Measurements from ENCODE around the gene ST3GAL6. TPM values are rescaled to one million over a fixed set of nuclear protein-coding genes. Genes with fewer than 3 reads are reported as not detected.
A peak's percentile ranks its signal among the peaks of the same experiment; 100 is the strongest.

ST3GAL6 gene
- total and polyA plus RNA-seq, 10 of the 15 experiments (the other 5 are each of a cell fraction or from before 2014, with no cell fraction given): 19.5 to 41.2 (median 37.4) TPM

- TF ChIP-seq CEBPB (IDR thresholded peaks at IDR 0.05; ENCODE audit: borderline replicate concordance in 1 of 2, low read depth in 2 of 2, low read length in 2 of 2): no peak
- no peak for TF ChIP-seq TCF7 (IDR thresholded peaks at IDR 0.05; ENCODE audit: borderline replicate concordance)
- no peak for TF ChIP-seq RELB (IDR thresholded peaks at IDR 0.05; ENCODE audit: low read depth)
- no peak for TF ChIP-seq MYB (IDR thresholded peaks at IDR 0.05; ENCODE audit: borderline replicate concordance, low read depth, low read length)
- TF ChIP-seq, protein P1, sequence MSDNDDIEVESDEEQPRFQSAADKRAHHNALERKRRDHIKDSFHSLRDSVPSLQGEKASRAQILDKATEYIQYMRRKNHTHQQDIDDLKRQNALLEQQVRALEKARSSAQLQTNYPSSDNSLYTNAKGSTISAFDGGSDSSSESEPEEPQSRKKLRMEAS (IDR thresholded peaks at IDR 0.05; ENCODE audit: low read depth, low read length): no peak
- TF ChIP-seq PML (IDR thresholded peaks at IDR 0.05; ENCODE audit: low read length): no peak
Measured at GRCh38 chr3:98784666-98785600, 21.8 kb downstream of the ST3GAL6 start (continued).

DNA sequence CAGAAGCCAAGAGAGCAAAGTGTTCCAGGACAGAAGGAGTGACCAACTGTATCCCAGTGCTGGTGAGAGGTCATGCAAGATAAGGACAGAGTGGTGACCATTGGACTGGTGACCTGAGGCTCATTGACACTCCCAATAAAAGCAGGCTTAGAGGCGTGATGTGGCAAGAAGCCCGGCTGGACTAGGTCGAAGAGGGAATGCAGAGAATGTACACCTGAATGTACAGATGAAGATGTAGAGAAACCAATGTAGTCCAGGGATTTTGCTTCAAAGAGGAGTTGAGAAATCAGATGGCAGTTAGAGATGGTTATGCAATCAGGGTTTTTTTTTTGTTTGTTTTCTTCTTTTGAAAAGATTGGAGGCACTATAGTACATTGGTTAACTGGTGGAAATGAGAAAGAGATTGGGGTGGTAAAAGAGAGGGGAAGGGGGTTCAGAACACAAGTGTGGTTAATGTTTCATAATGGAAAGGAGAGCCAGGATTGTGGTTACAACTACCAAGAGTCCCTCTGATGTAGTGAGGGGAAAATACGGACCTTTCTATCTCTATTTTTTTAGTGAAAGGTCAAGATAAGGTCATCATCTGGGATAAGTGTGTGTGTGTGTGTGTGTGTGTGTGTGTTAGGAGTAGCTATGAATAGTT lies 23.3 kb downstream of the ST3GAL6 start:
- intact Hi-C loops (cut with micrococcal nuclease; ENCODE audit: unreplicated experiment) (no loop called here), in situ Hi-C loops (cut with MboI) (no loop called here)
- Histone ChIP-seq H2AFZ (ENCODE audit: control insufficient read depth, low read depth, low read length) (no peak overlapping the region), H3K27ac (ENCODE audit: control insufficient read depth, insufficient read depth) (no peak overlapping the region), H4K20me1 (ENCODE audit: control insufficient read depth, insufficient read depth) (no peaks in the 10 kb centered on the region), H3K79me2 (ENCODE audit: control insufficient read depth, insufficient read depth, low read length) (no peaks in the 10 kb centered on the region), H3K9me3 (replicated peaks; ENCODE audit: control insufficient read depth, insufficient read depth, low read length) (no peaks in the 10 kb centered on the region), H3K4me3 (no peak overlapping the region), H3K4me1 (ENCODE audit: control insufficient read depth, insufficient read depth, low read length) (peaks cover 8% of the 10 kb centered on the region), H3K27me3 (replicated peaks in 1 of 2; ENCODE audit: control insufficient read depth in 2 of 2, insufficient read depth in 2 of 2, low read length in 1 of 2) (no peaks in the 10 kb centered on the region), H3K9ac (ENCODE audit: control insufficient read depth, insufficient read depth, low read length) (no peak overlapping the region), H3K4me2 (ENCODE audit: control insufficient read depth, insufficient read depth) (no peak overlapping the region), H3K36me3 (ENCODE audit: control insufficient read depth in 2 of 2, insufficient read depth in 2 of 2, low read length in 1 of 2) (no peaks in the 10 kb centered on the region; a peak in 2 of 4 replicates)
- RAD21 ChIA-PET (ENCODE audit: unreplicated experiment): interaction anchor here (1.5 to 2.1 kb wide), 2 partner anchors 8 to 174 kb away, joined by 4 to 5 read pairs; no protein-coding TSS in a partner anchor
- no peak for FAIRE-seq
- ATAC-seq: peak; percentile 55
- POLR2A ChIA-PET: interaction anchor here (1.4 kb wide), 1 partner anchor 9 kb away, joined by 3 read pairs; no protein-coding TSS in a partner anchor
- SMC1A ChIA-PET (ENCODE audit: uncharacterized antibody, unreplicated experiment): interaction anchor here (1.2 to 1.6 kb wide), 4 partner anchors 10 to 47 kb away, joined by 3 to 5 read pairs (median 4); no protein-coding TSS in a partner anchor
- CTCF ChIA-PET: interaction anchor here (1.4 kb wide), 1 partner anchor 12 kb away, joined by 6 read pairs; no protein-coding TSS in a partner anchor
- no peak for DNase-seq (ENCODE audit: low read depth, low spot score)
- no TSS peak for BruUV-seq (replicated peaks)
- 42% methylated on average over 4 of the region's 4 CpGs for WGBS (ENCODE audit: insufficient coverage, insufficient replicate concordance, low lambda C conversion rate, missing lambda C conversion rate)
- no peak for TF ChIP-seq ZNF622 (IDR thresholded peaks at IDR 0.05)
- TF ChIP-seq TCF7 (IDR thresholded peaks at IDR 0.05; ENCODE audit: borderline replicate concordance): 0 out of 2 replicates have a peak, but pooled peaks have one; percentile 19
- TF ChIP-seq, protein P2, sequence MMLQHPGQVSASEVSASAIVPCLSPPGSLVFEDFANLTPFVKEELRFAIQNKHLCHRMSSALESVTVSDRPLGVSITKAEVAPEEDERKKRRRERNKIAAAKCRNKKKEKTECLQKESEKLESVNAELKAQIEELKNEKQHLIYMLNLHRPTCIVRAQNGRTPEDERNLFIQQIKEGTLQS (IDR thresholded peaks at IDR 0.05; ENCODE audit: borderline replicate concordance, extremely low read depth, low read depth, low read length): no peak
- TF ChIP-seq ETV6 (conservative IDR thresholded peaks at IDR 0.05 in 1 of 2, IDR thresholded peaks at IDR 0.05 in 1 of 2; ENCODE audit: borderline replicate concordance in 1 of 2, low read depth in 1 of 2): peak in 1 of 2 experiments; percentile 23; a peak in 1 of 4 replicates
- peak; percentile 14; the same call in 1 of the 2 replicates for TF ChIP-seq FOXM1 (IDR thresholded peaks at IDR 0.05; ENCODE audit: low read depth, low read length)
- peak; percentile 70 for TF ChIP-seq EED (IDR thresholded peaks at IDR 0.05; ENCODE audit: low read depth)
- peak; percentile 87 for TF ChIP-seq RUNX3 (IDR thresholded peaks at IDR 0.05; ENCODE audit: low read length)
- peak; percentile 70 for TF ChIP-seq NR2F1 (conservative IDR thresholded peaks at IDR 0.05)
- TF ChIP-seq IKZF1 (conservative IDR thresholded peaks at IDR 0.05): 0 out of 2 replicates have a peak, but pooled peaks have one; percentile 27
- TF ChIP-seq MLLT1 (IDR thresholded peaks at IDR 0.05): 0 out of 2 replicates have a peak, but pooled peaks have one; percentile 35
- TF ChIP-seq MTA2 (IDR thresholded peaks at IDR 0.05; ENCODE audit: low read depth): 0 out of 2 replicates have a peak, but pooled peaks have one; percentile 16
